AG04449 (cell line): ENCODE results near the gene NPTXR.

Experiments used
- CTCF ChIA-PET: fragments of 350-600 bp; formaldehyde crosslinking; extraction: SDS; loops from one replicate; lab custom pipeline; 2021; ENCODE audit warnings: antibody characterized with exemption; lab: Yijun Ruan, JAX
- POLR2A ChIA-PET: fragments of 400-600, 350-600 bp; formaldehyde crosslinking; extraction: SDS; loops from one replicate; lab custom pipeline; 2020; ENCODE audit warnings: antibody characterized with exemption, inconsistent platforms; lab: Yijun Ruan, JAX
- DNase-seq: peaks from one replicate; pipeline ENCODE4 v3.0.0-alpha.2; 2010; ENCODE audit warnings: low read depth, low spot score
- H3K4me3 ChIP-seq: 2 replicates; pipeline ENCODE4 v1.5.1; 2011; ENCODE audit warnings: low read depth, mild to moderate bottlenecking, control low read depth, low read length
- CTCF ChIP-seq: IDR thresholded peaks from one replicate; pipeline ENCODE4 v1.5.1; 2011; ENCODE audit warnings: mild to moderate bottlenecking, moderate library complexity, low read length, control low read depth, inconsistent platforms; ENCODE audit not compliant: insufficient read depth; ENCODE audit errors: missing control alignments

NPTXR gene

GRCh38 chr22:38826386-38826785 is 17.4 kb downstream of the NPTXR start:
- ChIA-PET POLR2A (no interaction called here), CTCF (interaction anchor here (1.1 to 1.4 kb wide), 2 partner anchors 12 to 16 kb away, joined by 3 to 4 read pairs; no protein-coding TSS in a partner anchor)
- no peak for DNase-seq
- H3K4me3 ChIP-seq = no peak overlapping the region
- TF ChIP-seq CTCF = no peak

DNA sequence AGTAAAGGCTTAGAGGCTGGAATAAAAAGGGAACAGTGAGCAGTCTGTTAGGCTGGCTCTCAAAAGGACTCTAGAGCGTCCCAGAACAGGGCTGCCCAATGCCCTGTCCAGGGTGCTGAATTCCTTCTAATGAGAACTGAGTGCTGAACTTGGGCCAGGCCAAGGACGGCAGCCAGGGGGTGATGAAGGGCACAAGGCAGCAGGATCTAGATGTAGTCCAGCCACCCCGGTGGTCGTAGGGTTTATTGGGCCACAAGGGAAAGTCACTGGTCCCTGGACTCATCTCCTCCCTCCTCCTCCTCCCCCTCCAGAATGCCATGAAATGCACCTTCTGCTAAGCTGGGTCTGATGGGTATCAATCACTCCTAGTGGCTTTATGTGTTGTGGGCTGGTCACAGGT is 19.2 kb downstream of the NPTXR start:
- no peak for DNase-seq
- peak; percentile 52 for TF ChIP-seq CTCF
- H3K4me3 ChIP-seq = no peak overlapping the region
- ChIA-PET POLR2A (no interaction called here), CTCF (interaction anchor here (1.0 to 1.5 kb wide), 3 partner anchors 18 to 45 kb away, joined by 3 to 5 read pairs (median 4); no protein-coding TSS in a partner anchor)

- no peak for TF ChIP-seq CTCF
- ChIA-PET POLR2A (no interaction called here), CTCF (interaction anchor here (1.0 kb wide), 1 partner anchor 30 kb away, joined by 5 read pairs; no protein-coding TSS in a partner anchor)
- no peak overlapping the region for H3K4me3 ChIP-seq
- DNase-seq = no peak
Observed at GRCh38 chr22:38823637-38824036, 20.2 kb downstream of the NPTXR start.

- DNase-seq = no peak
- CTCF ChIA-PET = no interaction called here
- H3K4me3 ChIP-seq = no peak overlapping the region
- POLR2A ChIA-PET = no interaction called here
- no peak for TF ChIP-seq CTCF
Observed at GRCh38 chr22:38823076-38823475, 20.8 kb downstream of the NPTXR start.

DNA sequence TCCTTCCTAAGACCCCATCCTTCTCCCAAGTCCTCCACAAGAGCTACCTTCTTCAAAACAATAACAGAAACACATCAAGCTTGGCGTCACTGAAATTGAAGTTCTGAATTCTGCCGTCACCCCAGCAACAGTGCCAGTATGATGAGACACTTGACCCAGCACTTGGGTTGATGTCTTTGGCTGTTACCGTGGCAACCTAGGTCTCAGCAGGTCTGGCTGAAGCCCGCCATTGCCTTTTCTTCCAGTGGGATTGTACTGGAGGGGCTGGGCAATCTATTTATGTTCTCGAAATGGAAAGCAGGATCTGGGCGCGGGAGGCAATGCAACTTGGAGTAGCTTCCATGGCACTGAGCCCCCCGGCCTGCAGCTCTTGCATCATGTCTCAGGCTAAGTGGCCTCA is 23.8 kb downstream of the NPTXR start:
- no peak for DNase-seq
- H3K4me3 ChIP-seq = no peak overlapping the region
- ChIA-PET CTCF (no interaction called here), POLR2A (no interaction called here)
- TF ChIP-seq CTCF = no peak

- H3K4me3 ChIP-seq = no peak overlapping the region
- no peak for TF ChIP-seq CTCF
- DNase-seq = no peak
- CTCF ChIA-PET = no interaction called here
- POLR2A ChIA-PET = no interaction called here
Observed at GRCh38 chr22:38819387-38819940, 24.4 kb downstream of the NPTXR start.
